Measurements from ENCODE around the gene RCC2. TPM values are rescaled to one million over a fixed set of nuclear protein-coding genes. Genes with fewer than 3 reads are reported as not detected.

RCC2 gene
- polyA plus RNA-seq, 1 of the 3 experiments (the other 2 are of a cell fraction), result 53.8 TPM

- ChIA-PET POLR2A (no interaction called here), CTCF (no interaction called here)
- no peak for TF ChIP-seq PBX3 (IDR thresholded peaks at IDR 0.05)
- no peak for TF ChIP-seq GABPA (IDR thresholded peaks at IDR 0.05; ENCODE audit: low read depth)
- TF ChIP-seq EP300 (IDR thresholded peaks at IDR 0.05; ENCODE audit: borderline replicate concordance in 1 of 2, low read depth in 1 of 2, low read length in 1 of 2), result no peak
- TF ChIP-seq, protein P1, sequence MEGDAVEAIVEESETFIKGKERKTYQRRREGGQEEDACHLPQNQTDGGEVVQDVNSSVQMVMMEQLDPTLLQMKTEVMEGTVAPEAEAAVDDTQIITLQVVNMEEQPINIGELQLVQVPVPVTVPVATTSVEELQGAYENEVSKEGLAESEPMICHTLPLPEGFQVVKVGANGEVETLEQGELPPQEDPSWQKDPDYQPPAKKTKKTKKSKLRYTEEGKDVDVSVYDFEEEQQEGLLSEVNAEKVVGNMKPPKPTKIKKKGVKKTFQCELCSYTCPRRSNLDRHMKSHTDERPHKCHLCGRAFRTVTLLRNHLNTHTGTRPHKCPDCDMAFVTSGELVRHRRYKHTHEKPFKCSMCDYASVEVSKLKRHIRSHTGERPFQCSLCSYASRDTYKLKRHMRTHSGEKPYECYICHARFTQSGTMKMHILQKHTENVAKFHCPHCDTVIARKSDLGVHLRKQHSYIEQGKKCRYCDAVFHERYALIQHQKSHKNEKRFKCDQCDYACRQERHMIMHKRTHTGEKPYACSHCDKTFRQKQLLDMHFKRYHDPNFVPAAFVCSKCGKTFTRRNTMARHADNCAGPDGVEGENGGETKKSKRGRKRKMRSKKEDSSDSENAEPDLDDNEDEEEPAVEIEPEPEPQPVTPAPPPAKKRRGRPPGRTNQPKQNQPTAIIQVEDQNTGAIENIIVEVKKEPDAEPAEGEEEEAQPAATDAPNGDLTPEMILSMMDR (IDR thresholded peaks at IDR 0.05), result no peak
- TF ChIP-seq MXI1 (IDR thresholded peaks at IDR 0.05; ENCODE audit: low read depth, low read length), result no peak
- no peak for TF ChIP-seq CHD2 (IDR thresholded peaks at IDR 0.05; ENCODE audit: low read length, partially characterized antibody)
- TF ChIP-seq FOXJ3 (CRISPR knock-in tag; IDR thresholded peaks at IDR 0.05), result no peak
- TF ChIP-seq GATA2 (CRISPR knock-in tag; IDR thresholded peaks at IDR 0.05), result no peak
- TF ChIP-seq ELF1 (IDR thresholded peaks at IDR 0.05), result no peak
- H3K9me2 ChIP-seq, result no peaks in the 10 kb centered on the region
- no peak overlapping the region for H3K9ac ChIP-seq
- H3K27ac ChIP-seq (ENCODE audit: low read depth in 2 of 2, low read length in 1 of 2), result no peak overlapping the region
- H3K36me3 ChIP-seq (replicated peaks in 1 of 2; ENCODE audit: control insufficient read depth in 1 of 2, insufficient read depth in 2 of 2, low read length in 1 of 2), result no peaks in the 10 kb centered on the region
- H2AFZ ChIP-seq (ENCODE audit: low read depth), result no peak overlapping the region
- H3F3A ChIP-seq (replicated peaks; ENCODE audit: insufficient read depth), result no peaks in the 10 kb centered on the region
- H3K79me2 ChIP-seq (ENCODE audit: insufficient read depth), result no peaks in the 10 kb centered on the region
- no peak overlapping the region for H3K4me3 ChIP-seq (ENCODE audit: low read depth in 2 of 2, low read length in 1 of 2)
- H3K27me3 ChIP-seq (ENCODE audit: insufficient read depth), result no peaks in the 10 kb centered on the region
- H4K20me1 ChIP-seq (ENCODE audit: insufficient read depth), result no peaks in the 10 kb centered on the region
- WGBS (ENCODE audit: low lambda C conversion rate), result 78% methylated on average over 6 of the region's 6 CpGs
- no peaks in the 10 kb centered on the region for H3K9me3 ChIP-seq
- DNase-seq, result no peak
- no peaks in the 10 kb centered on the region for H3K4me1 ChIP-seq (ENCODE audit: control insufficient read depth in 1 of 2, insufficient read depth in 2 of 2, low read depth in 1 of 2, low read length in 1 of 2)
- no peak overlapping the region for H3K4me2 ChIP-seq
Observed at GRCh38 chr1:17465228-17465627, 25.8 kb upstream of the RCC2 start.

DNA sequence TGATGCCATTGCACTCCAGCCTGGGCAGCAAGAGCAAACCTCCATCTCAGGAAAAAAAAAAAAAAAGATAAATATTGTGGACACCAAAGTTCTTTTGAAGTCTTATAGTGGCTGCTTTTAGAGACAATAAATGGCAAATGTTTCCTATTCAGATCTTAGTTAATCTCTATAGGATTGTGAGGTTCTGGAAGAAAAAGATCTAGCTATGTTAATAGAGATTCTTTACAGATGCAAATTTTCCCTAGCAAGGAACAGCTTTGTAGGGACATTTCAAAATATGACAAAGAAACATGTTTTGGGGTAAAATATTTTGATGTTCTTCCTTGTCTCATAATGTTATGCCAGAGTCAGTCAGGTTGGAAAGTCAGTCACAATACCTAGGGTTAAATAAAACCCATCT lies 24.5 kb upstream of the RCC2 start:
- Histone ChIP-seq H3K79me2 (ENCODE audit: insufficient read depth) (no peaks in the 10 kb centered on the region), H3K36me3 (replicated peaks in 1 of 2; ENCODE audit: control insufficient read depth in 1 of 2, insufficient read depth in 2 of 2, low read length in 1 of 2) (no peaks in the 10 kb centered on the region)
- CTCF ChIA-PET, result no interaction called here

More for the DNA sequence above, 24.5 kb upstream of the RCC2 start:
- Histone ChIP-seq H3K9me2 (no peaks in the 10 kb centered on the region), H2AFZ (ENCODE audit: low read depth) (no peak overlapping the region), H4K20me1 (ENCODE audit: insufficient read depth) (no peaks in the 10 kb centered on the region), H3F3A (replicated peaks; ENCODE audit: insufficient read depth) (no peaks in the 10 kb centered on the region), H3K27me3 (ENCODE audit: insufficient read depth) (no peaks in the 10 kb centered on the region), H3K4me3 (ENCODE audit: low read depth in 2 of 2, low read length in 1 of 2) (no peak overlapping the region), H3K9ac (no peak overlapping the region), H3K4me2 (no peak overlapping the region), H3K9me3 (no peaks in the 10 kb centered on the region), H3K4me1 (ENCODE audit: control insufficient read depth in 1 of 2, insufficient read depth in 2 of 2, low read depth in 1 of 2, low read length in 1 of 2) (no peaks in the 10 kb centered on the region), H3K27ac (ENCODE audit: low read depth in 2 of 2, low read length in 1 of 2) (no peak overlapping the region)
- TF ChIP-seq PBX3 (IDR thresholded peaks at IDR 0.05) (no peak), EP300 (IDR thresholded peaks at IDR 0.05; ENCODE audit: borderline replicate concordance in 1 of 2, low read depth in 1 of 2, low read length in 1 of 2) (no peak)
- POLR2A ChIA-PET, result no interaction called here
- no peak for DNase-seq
